ENCODE results near the gene MPRIP.
"Not testable (repeated sequence)": the region's sequence is repeated elsewhere in the genome, so short reads cannot be mapped to it uniquely, and the experiment has no call there.

Gene MPRIP

DNA sequence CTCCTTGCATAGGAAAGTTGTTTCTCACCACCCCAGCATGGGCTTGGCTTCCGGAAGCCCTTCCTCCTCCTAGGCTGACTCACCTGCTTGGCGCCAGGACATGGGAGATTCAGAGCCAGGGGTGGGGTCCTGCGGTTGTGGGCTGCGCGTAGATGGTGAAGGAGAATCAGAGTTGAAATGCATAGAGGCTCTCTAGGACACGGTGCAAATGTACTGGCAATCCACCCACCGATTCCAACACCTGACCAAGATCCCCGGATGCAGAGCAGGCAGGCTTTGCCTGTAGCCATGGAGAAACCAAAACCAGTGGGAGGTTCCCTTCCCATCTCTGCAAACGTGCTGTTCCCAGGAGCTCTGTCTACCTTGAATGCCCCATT is 27.5 kb upstream of the MPRIP start:
- DNase-seq, result not testable (repeated sequence)

DNA sequence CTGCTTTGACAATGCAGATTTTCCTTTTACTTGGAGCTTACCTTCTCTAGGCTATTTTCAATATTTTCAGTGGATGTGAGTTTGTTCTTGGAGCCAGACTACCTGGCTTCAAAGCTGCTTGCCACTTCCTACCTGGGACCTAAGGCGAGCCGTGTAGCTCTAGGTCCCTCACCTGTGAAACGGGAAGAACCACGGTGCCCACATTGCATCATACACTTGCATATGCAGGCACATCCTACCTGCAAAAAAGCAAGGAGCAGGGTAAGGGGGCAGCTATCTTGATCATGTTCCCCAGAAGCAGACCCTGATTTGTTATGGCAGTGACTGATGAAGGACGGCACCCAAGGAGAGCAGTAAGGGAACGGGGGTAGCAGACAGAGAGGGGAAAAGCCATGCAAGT is 27.0 kb upstream of the MPRIP start:
- DNase-seq, result no peak

DNA sequence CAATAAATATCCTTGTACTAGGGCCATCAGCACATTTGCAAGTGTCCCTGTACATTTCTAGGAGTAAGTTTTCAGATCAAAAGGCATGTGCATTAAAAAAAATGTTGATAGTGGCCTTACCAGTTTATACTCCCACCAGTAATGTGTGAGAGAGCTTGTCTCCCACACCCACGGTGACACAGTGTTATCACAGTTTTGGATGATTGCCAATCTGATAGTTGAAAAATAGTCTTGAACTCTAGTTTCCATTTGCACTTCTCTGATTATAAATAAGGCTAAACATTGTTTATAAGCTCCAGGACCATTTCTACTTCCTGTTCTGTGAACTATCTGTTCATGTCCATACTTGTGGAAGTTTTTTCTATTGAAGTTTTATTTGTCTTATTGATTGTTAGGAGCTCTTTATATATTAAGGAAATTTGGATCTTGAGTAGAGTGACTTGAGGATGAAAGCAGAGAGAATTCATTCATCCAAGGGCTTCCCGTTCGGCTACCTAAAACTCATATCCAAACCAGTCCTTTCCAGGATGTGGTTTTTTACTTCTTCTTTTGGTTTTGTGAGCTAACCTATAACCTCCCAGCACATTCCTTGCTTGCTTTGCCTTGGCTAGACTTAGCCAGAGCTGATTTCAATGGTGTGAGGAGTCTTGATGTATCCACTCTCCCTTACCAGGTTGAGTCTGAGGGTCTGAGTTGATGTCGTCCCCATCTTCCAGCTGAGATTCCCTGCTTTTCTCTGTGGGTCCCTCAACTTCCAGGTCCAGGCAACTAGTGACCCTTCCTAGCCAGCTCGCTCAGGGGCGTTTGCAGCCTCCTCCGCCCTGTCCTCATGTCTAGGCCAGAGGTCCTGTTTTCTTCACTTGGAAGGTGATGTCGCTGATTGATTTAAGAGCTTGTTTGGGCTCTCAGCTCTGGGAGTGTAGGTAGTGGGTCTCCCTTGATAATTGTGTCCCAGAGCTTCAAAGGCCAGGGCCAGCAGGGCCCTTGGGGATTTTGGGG is 25.8 kb upstream of the MPRIP start:
- DNase-seq, result not testable (repeated sequence)

DNA sequence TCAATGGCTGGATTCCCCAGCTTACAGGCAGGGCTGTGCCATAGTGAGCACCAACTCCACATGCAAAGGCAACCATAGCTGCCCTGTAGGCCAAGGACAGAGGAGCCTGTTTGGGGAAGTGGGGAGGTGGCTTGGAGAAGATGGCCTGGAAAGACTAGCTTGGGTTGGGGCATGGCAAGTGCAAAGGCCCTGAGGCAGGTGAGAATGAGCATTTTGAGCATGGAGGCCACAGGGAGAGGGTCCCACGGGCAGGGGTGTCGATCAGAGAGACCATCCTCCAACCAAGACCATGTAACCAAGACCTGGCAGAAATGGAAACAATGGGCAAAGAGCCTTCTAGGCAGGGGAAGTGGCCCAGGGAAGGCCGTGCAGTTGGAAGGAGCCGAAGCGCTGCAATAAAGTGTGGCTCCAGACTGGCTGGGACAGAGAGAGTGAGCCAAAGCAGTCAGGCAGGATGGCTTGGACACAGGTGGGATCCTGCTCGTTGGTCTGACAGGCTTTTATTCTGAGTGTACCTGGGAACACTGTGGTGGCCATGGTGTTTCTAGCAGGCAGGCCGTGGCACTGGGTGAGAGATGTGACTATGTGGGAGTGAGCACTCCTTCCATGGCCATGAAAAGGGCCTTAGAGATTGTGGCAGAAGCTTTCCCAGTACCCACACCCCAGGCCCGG is 24.8 kb upstream of the MPRIP start:
- DNase-seq, result no peak

DNA sequence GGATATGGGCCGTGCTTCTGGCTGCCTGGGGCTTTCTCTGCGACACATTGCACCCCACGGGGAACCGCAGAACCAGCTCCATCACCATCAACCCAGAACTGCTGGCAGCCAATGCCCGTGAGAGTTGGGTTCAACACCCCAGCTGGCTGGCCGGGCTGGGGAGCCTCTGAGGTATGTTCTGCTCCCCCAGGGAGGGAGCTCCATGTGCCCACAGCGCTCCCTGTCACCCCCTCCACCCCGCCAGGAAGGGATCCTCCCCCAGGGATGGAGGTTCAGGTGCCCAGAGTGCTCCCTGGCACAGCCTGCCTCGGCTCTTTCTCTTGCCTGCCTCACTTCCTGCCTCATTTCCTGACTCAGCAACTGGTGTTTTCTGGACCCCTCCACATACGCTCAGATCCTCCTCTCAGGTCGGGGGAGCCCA is 24.2 kb upstream of the MPRIP start:
- DNase-seq, result no peak

DNA sequence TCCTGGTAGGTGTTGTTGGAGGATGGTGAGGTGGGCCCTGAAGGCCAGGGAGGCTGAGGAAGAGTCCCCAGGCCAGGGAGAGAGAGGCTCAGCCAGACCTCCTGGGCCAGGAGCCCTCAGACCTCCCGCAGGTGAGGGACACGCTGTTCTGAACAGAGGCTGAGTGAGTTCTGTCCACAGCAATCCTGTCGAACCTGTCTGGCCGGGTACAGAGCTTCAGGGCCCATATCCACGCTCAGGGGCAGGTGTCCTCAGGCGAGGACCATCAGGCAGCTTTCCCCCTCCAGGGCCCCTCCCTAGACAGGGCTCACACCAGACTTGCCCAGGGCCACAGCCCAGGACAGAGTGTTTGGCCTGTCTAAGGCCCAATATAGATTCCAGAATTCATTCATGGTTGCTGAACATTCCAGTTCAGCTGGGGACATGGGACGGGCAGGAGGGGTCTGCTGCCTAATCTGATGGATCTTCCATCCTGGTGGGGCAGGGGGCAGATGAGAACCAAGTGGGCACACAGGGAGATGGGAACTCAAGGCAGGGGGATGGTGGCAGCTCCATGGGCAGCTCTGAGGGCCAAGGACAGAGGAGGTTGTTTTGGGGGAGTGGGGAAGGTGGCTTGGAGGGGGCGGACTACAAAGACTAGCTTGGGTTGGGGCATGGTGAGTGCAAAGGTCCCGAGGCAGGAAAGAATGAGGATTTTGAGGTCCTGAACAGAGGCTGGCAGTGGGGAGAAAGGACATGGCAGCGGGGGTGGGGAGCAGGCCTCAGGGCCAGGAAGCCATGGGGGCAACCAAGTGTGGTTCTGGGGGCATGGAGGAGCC is 23.4 kb upstream of the MPRIP start:
- DNase-seq, result no peak

DNA sequence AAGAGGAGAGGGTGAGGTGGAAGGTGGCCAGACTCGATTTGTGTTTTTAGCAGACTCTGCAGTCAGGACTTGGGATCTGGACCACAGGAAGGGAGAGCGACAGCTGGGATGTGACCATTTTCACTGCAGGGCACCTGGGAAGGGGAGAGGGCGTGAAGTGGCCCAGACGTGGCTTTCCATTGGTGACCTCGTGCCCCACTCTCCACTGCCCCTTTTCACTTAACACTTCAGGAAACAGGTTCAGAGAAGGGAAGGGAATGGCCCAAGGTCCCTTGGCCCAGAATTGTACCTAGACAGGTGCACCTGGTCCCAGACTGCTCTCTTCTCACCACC is 22.9 kb upstream of the MPRIP start:
- DNase-seq, result no peak

DNA sequence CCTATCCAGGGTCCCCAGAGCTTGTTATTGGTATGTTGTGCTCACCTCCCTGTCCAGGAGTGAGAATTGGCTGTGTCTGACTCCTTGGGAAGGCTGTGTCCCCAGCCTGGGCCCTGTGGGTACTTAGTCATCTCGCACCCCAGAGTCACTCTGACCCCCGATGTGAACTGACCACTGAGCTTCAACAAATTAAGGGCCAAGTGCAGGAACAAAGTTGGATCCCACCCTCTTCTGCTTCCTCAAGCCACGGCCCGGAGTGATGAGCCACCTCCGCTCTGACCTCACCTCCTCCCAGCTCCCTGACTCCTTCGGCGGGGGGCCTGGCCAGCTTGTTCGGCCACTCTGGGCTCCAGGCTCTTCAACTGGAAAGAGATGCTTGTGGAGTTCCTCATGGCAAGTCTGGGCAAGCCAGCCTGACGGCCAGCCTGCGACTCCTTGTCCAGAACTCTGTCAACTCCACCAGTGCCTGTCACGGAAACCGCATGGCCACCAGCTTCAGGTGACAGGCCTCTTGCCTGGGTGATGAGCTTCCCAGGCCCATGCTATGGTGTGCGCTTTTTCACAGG is 22.3 kb upstream of the MPRIP start:
- no peak for DNase-seq

DNA sequence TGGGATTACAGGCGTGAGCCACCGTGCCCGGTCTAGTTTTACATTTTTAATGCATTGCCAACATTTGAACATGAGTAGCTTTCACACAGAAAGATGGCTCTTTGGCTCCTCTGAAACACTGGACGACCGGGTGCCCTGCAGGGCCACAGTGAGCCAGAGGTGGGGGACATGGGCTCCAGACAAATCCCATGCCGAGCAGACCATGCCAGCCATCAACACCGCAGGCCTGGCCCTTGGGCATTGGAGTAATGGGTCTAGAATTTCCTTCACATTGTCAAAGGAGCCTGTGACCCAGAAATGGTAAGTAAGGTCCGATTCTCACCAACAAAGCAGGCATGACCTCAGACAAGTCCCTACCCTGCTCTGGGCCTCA is 21.4 kb upstream of the MPRIP start:
- no peak for DNase-seq

DNA sequence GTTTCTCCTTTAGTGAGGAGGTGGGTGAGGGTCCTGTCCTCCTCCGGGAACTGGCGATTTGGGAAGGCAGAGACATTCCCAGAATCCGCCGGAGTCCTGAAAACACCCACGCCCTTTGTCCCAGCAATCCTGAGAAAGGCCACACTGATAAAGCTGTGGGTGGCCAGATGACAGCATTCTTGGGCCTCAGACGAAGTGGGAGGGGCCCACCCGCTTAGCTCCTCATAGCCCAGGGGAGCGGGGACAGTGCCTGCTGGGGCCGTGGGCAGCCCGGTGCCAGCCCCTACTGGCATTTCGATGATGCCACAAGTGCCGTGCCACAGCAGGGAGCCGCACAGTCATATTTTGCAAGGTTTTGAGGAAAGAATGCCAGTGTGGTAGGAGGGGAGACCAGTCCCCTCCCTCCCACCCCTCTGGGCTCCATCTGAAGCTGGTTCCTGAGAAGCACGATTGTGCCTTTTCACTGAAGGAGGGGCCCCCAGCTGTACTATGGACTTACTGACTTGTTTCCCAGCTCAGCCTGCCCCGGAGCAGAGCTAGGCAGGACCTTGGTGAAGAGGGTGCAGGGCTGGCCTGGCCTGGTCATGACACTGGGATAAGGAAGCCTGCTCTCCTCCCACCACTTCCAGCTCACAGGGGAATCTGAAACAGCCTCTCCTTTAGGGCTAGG is 20.9 kb upstream of the MPRIP start:
- no peak for DNase-seq

DNA sequence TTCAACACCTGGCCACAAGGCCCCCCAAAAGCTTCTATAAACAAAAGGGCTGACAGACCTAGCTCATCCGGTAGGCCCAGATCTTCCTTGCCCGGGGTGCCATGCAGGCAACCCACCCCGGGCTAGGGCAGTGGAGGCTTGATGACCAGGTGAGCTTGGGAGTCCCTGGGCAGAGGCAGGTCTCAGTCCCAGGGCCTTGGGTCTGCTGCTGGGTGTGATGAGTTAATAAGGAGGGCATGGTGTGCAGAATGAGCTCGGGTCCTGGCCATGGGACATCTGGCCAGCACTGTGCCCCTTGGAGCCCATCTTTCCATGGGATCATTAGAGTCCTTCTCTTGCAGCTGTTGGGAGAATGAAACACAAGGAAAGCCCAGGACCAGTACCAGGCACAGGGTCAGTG is 20.2 kb upstream of the MPRIP start:
- no peak for DNase-seq

DNA sequence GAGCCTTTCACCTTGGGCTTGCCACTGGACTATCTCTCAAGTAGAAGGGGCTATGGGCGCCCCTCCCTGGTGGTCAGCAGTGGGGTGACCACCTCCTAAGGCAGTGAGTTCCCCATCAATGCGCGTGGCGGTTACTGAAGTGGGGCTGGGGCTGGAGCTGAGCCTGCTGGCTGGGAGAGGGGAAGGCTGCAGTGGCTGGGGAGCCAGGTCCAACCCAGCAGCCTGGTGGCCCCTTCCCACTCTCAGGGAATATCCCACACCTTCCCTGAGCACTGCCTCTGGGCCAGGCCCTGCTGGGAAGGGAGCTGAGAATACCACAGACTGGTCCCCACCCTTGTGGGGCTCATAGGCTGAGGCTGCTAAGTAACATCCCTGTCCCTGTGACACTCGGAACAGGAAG is 19.8 kb upstream of the MPRIP start:
- no peak for DNase-seq

DNA sequence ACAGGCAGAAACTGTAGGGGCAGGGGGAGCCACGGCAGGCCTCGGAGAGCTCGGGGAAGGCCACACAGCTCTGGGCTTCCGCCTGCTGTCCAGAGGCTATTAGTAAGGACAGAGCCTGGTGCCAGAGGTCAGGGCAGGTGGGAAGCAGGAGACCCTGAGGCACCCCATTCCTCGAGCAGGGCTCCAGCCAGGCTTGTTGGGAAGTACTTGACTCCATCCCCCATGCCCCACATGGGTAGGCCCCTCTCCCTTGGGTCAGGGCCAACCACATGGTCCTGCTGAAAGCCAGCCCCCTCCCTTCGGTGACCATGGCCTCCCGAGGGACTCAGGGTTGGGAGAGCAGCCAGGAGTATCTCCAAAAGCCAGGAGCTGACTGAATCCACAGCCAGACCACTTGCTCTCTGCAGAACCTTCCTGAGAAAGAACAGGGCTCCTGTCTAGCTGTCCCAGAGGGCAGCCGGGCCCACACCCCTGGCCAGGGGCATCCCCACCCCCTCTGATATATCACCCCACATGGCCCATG is 17.4 kb upstream of the MPRIP start:
- no peak for DNase-seq

DNA sequence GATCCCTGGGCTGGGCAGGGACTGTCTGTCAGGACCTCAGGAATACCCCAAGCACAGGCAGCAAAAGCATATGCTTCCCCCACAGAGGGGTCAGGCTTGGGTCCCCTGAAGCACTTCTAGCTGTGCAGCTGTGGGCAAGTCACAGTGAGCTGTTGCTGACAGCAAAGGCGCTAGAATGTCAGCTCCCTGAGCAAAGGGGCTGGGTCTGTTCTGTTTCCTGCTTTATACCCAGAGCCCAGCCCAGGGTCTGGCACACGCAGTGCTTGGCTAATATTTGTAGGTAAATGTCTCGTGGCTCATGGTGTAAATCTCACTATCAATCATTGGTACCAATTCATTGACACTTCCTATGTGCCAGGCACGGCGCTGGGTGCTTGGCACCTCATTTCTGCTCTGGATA is 16.6 kb upstream of the MPRIP start:
- no peak for DNase-seq

DNA sequence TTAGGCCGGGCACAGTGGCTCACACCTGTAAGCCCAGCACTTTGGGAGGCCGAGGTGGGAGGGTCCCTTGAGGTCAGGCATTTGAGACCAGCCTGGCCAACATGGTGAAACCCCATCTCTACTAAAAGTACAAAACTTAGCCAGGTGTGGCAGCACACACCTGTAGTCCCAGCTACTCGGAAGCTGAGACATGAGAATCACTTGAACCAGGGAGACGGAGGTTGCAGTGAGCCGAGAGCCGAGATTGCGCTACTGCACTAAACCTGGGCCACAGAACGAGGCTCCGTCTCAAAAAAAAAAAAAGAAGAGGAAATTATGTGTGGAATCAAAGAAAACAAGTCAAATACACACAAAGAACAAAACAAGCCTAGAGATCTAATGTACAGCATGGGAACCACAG is 16.1 kb upstream of the MPRIP start:
- DNase-seq, result no peak

DNA sequence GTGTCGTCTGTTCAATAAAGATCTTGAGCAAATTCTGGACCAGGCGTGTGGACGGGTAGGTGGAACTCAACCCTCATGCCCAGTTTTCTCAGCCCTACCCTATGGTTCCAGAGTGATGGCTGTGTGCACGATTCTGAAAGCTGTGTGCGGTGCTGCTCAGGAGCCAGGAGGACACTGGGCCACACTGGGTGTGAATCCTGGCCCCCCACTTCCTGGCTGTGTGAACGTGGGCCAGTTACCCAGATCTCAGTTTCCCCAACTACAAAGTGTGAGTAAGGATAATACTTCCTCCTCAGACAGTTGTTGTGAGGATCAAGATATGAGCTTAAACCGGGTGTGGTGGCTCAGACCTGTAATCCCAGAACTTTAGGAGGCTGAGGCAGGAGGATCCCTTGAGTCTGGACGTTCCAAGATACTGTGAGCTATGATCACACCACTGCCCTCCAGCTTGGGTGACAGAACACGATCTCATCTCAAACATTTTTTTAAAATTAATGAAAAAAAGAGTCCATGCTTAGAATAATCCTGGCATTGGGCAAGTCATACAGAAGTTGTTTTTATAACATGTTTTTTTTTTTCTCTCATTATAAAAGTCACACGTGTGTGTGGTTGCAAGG is 14.7 kb upstream of the MPRIP start:
- DNase-seq, result no peak

DNA sequence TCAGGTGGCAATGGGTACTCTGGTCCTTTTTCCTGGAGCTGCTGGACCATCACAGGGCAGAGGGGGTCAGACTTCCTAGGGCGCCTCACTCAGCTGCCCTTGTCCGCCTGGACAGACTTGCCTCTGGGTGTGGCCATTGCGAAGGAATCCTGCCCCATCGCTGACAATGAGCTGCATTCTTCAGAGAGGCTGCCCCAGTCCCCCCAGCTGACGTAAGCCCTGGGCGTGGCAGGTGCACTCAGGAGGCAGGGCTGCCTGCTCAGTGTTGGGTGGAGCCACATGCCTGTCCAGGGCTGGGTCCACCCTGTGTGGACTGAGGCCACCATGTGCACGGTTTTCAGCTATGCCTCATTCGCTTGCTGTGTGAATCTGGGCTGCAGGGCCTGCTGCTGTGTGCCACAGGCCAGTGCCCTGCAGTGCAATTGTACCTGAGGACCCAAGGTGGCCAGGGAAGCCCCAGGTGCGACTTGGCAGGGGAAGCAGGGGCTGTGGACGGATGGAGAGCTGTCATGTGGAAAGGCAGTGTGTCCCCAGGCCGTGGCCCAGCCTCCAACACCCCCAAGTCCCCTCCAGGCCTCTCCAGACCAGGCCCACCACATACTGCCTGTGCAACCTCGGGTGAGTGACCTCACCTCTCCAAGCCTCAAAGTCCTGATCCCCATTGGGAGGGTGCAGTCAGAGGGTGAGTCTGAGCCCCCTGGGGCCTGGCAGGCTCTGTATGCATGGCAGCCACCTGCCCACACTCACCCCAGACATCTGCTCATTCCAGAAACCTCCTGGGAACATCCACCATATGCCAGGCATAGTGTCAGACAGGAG is 14.0 kb upstream of the MPRIP start:
- no peak for DNase-seq

DNA sequence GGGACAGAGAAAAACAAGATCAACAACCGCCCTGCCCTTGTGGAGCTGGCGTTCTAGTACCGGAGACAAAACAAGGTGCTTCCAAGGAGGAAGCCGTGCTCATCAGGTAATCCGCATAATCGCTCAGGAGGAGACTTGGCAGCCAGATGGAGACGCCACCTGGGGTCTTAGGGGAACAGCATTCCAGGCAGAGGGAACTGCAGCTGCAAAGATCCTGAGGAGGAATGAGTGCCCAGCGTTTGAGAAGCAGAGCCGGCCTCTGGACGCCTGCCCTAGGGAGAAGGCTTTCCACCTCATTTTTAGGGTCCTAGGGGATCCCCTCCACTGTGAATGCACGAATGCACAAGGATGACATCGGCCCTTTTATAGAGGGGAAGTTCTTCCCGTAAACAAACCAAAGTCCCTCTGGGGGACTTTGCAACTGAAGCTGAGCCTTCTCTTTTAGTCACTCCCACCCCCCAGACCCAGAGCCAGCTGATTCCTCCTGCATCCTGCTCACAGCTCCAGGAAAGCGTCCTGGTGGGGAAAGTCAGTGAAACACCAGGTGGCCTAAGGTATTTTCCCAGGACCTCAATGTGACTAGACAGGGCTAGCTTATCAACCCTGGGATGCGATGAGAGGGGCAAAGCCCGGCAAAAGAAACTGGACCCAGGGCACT is 13.2 kb upstream of the MPRIP start:
- peak; percentile 92 for DNase-seq

DNA sequence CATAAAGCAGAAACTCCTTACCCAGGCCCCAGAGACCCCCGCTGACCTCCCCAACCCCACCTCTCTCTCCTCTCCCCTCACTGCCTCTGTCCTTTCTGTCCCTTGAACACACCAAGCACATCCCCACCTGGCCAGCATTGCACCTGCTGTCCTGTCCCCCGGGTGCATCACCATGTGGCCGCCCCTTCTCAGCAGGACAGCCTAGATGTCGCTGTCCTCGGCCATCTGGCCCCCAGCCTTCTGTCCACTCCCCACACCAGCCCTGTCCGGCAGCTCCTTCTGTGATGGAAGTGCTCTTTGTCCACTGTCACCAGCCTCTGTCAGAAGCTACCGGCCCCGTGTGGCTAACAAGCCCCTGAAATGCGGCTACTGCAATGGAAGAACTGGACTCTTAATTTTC is 12.3 kb upstream of the MPRIP start:
- no peak for DNase-seq

DNA sequence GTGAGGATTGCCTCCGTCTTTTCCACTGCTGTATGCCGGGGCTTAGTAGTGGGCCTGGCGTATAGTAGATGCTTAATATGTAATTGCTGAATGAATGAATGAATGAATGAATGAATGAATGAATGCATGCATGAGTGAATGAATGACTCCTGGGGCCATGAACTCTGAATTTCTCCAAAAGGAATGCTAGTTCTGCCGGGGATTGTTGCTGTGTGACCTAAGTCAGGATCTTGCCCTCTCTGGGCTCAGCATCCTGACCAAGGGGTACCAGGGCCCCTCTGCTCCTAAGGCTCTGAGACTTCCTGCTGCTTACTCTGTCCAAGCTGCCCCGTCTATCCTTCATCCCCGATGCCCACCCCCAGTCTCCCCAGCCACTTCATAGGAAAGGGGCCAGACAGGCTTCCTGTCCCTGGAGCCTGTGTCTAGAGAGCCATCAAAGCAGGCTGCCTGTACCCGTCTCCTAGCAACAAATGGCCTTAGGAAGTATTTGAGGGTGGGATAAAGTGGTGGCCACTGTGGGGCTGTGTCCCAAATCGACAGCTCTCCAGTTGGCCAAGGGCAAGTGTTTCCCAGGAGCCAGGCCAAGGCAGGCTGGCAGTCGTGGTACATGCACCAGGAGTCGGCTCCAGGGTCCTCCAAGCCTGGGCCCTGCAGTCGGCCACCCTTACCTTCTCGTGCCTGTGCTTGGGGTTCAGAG is 11.6 kb upstream of the MPRIP start:
- no peak for DNase-seq

Data from NCI-H2171 (cell line).